SK-N-MC (cell line): ENCODE measurements around the gene CLCA1.

Source experiments
- EZH2 ChIP-seq: fragments of 200-600 bp; sonication (generic); IDR thresholded peaks from one replicate; pipeline ENCODE4 v1.6.1; 2017; ENCODE audit warnings: antibody characterized with exemption
- POLR2AphosphoS5 ChIP-seq: IDR thresholded peaks from 2 replicates; pipeline ENCODE4 v1.6.1; 2012; ENCODE audit warnings: mild to moderate bottlenecking, low read depth, low read length, borderline replicate concordance

DNA sequence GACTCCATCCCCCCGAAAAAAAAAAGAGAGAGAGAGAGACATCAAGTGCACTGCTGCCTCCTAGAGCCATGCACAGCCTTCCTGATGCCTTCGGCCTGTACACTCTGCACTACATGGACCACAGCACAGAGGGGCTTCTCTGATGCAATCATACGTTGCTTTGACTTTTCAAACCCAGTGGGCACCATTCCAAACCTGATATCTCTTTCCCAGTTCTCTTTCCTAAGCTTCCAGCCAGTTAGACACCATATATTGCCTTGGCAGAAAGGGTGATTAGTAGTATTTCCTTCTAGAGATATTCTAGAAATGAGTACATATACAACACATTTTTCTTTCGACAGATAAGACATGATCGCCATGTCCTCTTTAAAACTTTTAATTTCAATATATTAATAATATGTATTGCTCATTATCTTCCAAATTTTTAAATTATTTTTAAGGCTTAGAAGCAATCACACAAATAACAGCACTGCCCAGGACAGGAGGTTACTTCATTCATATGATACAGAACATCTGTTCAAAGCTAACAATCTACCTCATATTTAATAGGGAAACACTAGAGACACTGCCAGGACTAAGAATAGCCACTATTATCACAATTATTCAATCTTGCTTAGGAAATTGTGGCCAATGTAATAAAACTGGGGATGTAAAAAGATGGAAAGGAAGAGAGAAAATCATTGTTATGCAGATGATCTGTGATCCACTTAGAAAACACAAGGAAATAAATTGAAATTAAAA lies 9.9 kb downstream of the CLCA1 start:
- TF ChIP-seq POLR2AphosphoS5 (no peak), EZH2 (no peak)
